Activated CD4-positive, alpha-beta T cell treated with anti-CD3 and anti-CD28 coated beads for 1 hour (primary cell): ENCODE measurements around the gene LIMS3.
"Not testable (repeated sequence)": the region's sequence is repeated elsewhere in the genome, so short reads cannot be mapped to it uniquely, and the experiment has no call there.

Source experiments
- DNase-seq: peaks from one replicate; pipeline ENCODE4 v3.0.0-alpha.2; 2020

Gene LIMS3

GRCh38 chr2:109898462-109899336 lies at the start of gene LIMS3:
Gene LIMS3, plus strand, starts transcription at chr2:109898688. Its CDS starts 41 bp downstream, at chr2:109898729.
- not testable (repeated sequence) for DNase-seq

- not testable (repeated sequence) for DNase-seq
Observed at GRCh38 chr2:109871129-109871751, 27.2 kb upstream of the LIMS3 start.

GRCh38 chr2:109876625-109877024 lies 21.9 kb upstream of the LIMS3 start:
- not testable (repeated sequence) for DNase-seq

- not testable (repeated sequence) for DNase-seq
Observed at GRCh38 chr2:109882112-109882511, 16.4 kb upstream of the LIMS3 start.

- not testable (repeated sequence) for DNase-seq
Observed at GRCh38 chr2:109888414-109888813, 10.1 kb upstream of the LIMS3 start.

- not testable (repeated sequence) for DNase-seq
Observed at GRCh38 chr2:109889909-109890308, 8.6 kb upstream of the LIMS3 start.

GRCh38 chr2:109891024-109891423 lies 7.5 kb upstream of the LIMS3 start:
- DNase-seq = not testable (repeated sequence)

GRCh38 chr2:109893736-109894135 lies 4.8 kb upstream of the LIMS3 start:
- DNase-seq = not testable (repeated sequence)

- not testable (repeated sequence) for DNase-seq
Observed at GRCh38 chr2:109894141-109894540, 4.3 kb upstream of the LIMS3 start.

GRCh38 chr2:109895090-109895869 lies 3.2 kb upstream of the LIMS3 start:
- DNase-seq = not testable (repeated sequence)

- DNase-seq = not testable (repeated sequence)
Observed at GRCh38 chr2:109896212-109896611, 2.3 kb upstream of the LIMS3 start.

- DNase-seq = not testable (repeated sequence)
Observed at GRCh38 chr2:109897769-109898461, 573 bp upstream of the LIMS3 start.

- not testable (repeated sequence) for DNase-seq
Observed at GRCh38 chr2:109905796-109906195, 7.3 kb downstream of the LIMS3 start.

GRCh38 chr2:109908626-109909025 lies 10.1 kb downstream of the LIMS3 start:
- not testable (repeated sequence) for DNase-seq

- not testable (repeated sequence) for DNase-seq
Observed at GRCh38 chr2:109910789-109911188, 12.3 kb downstream of the LIMS3 start.

GRCh38 chr2:109913911-109914310 lies 15.4 kb downstream of the LIMS3 start:
- not testable (repeated sequence) for DNase-seq

GRCh38 chr2:109914552-109914951 lies 16.1 kb downstream of the LIMS3 start:
- not testable (repeated sequence) for DNase-seq

GRCh38 chr2:109915830-109916229 lies 17.3 kb downstream of the LIMS3 start:
- DNase-seq = not testable (repeated sequence)

GRCh38 chr2:109920162-109920561 lies 21.7 kb downstream of the LIMS3 start:
- DNase-seq = not testable (repeated sequence)

- not testable (repeated sequence) for DNase-seq
Observed at GRCh38 chr2:109921543-109922384, 23.3 kb downstream of the LIMS3 start.

GRCh38 chr2:109924481-109924880 lies 26.0 kb downstream of the LIMS3 start:
- not testable (repeated sequence) for DNase-seq
